PFSK-1 (cell line): ENCODE data around the gene GNAT2. TPM values are rescaled to one million over a fixed set of nuclear protein-coding genes. Genes with fewer than 3 reads are reported as not detected.
A peak's percentile ranks its signal among the peaks of the same experiment; 100 is the strongest.

ENCODE experiments used
- FOXP2 ChIP-seq: optimal IDR thresholded peaks from 2 replicates; pipeline ENCODE3; 2011; ENCODE audit warnings: borderline replicate concordance, control low read depth, inconsistent platforms; ENCODE audit not compliant: insufficient read depth; ENCODE audit errors: extremely low read length, extremely low read depth
- POLR2AphosphoS5 ChIP-seq: IDR thresholded peaks from 2 replicates; pipeline ENCODE4 v1.6.1; 2012; ENCODE audit warnings: low read depth, mild to moderate bottlenecking, control low read depth, low read length, moderate library complexity
- REST ChIP-seq, 2 experiments: IDR thresholded peaks; 2 replicates each; pipeline versions ENCODE4 v1.6.1 to v1.8.0; 2011 to 2012; ENCODE audit warnings: low read depth in 2 of 2, low read length in 2 of 2, control low read depth in 1 of 2, inconsistent platforms in 1 of 2, mild to moderate bottlenecking in 1 of 2, moderate library complexity in 1 of 2; ENCODE audit not compliant: insufficient read depth in 1 of 2
- SIN3A ChIP-seq: IDR thresholded peaks from 2 replicates; pipeline ENCODE4 v1.6.1; 2012; ENCODE audit warnings: mild to moderate bottlenecking, low read length, moderate library complexity, borderline replicate concordance; ENCODE audit not compliant: insufficient read depth
- TAF1 ChIP-seq: IDR thresholded peaks from 2 replicates; pipeline ENCODE4 v1.6.1; 2012; ENCODE audit warnings: low read length, control low read depth, borderline replicate concordance; ENCODE audit not compliant: insufficient read depth
- polyA plus RNA-seq: library from polyadenylated mRNA; unstranded; fragments of >200 nt; gene quantifications from one replicate; pipeline ENCODE4 v1.2.1, GENCODE V29; 2012; ENCODE audit warnings: low read depth, missing spikeins; ENCODE audit not compliant: insufficient read length

GNAT2 gene
- not detected for polyA plus RNA-seq

DNA sequence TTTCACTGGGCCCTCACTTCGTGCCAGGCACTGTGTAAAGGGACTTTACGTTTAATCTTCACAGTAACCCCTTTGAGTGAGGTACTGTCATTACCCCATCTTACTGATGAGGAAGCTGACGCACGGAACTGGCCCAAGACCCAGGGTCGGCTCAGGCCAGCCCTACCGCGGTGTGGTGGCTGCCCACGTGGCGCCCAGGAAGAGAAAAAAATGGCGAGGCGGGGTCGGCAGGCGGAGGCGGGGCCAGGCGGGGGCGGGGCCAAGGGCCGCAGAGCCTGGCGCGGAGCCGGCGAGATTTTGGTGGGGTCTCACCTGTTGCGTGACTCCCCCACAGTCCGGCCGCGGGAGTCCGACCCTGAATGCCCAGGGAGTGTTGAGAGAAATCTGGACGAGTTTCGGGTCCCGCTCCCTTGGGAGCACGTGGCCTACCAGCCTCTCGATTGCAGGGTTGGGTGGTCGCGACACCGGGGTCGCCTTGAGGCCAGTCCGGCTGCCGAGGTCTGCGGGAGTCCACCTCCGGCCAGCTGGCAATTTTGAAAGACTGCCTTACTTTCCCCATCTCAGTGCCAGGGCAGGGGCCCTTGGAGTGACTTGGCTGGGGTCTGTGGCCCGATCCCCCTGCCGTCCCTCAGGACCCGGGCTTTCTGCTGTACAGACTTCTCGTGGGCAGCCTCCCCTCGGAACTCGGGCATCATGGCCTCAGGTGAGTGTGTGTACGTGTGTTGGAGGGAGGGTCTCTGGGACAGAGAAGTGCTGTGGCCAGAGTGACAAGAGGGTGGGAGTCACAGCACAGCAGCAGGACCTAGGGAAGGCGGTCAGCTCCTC lies at the start of gene GNAT2, which contains the start of gene AMPD2:
GNAT2 (minus strand) TSS at position 41 of the 825 bp plus-strand sequence. CDS start 6,746 bp downstream, outside the sequence.
AMPD2 (plus strand) TSS at position 262 of the 825 bp plus-strand sequence. CDS start 1,339 bp downstream, outside the sequence.
- TF ChIP-seq TAF1 (peak; percentile 77; the same call in 1 of the 2 replicates), POLR2AphosphoS5 (peak; percentile 84), SIN3A (peak; percentile 84; the same call in 1 of the 2 replicates), REST (IDR thresholded peaks at IDR 0.05; ENCODE audit: insufficient read depth in 1 of 2, low read depth in 2 of 2, low read length in 2 of 2) (peak in 1 of 2 experiments; percentile 59; a peak in 2 of 4 replicates), FOXP2 (peak; percentile 46)

GRCh38 chr1:109668123-109668775 lies 48.8 kb upstream of the GNAT2 start:
- no peak for TF ChIP-seq REST (IDR thresholded peaks at IDR 0.05; ENCODE audit: insufficient read depth in 1 of 2, low read depth in 2 of 2, low read length in 2 of 2)
- TF ChIP-seq FOXP2 = no peak
- no peak for TF ChIP-seq TAF1
- TF ChIP-seq POLR2AphosphoS5 = no peak
- TF ChIP-seq SIN3A = no peak

DNA sequence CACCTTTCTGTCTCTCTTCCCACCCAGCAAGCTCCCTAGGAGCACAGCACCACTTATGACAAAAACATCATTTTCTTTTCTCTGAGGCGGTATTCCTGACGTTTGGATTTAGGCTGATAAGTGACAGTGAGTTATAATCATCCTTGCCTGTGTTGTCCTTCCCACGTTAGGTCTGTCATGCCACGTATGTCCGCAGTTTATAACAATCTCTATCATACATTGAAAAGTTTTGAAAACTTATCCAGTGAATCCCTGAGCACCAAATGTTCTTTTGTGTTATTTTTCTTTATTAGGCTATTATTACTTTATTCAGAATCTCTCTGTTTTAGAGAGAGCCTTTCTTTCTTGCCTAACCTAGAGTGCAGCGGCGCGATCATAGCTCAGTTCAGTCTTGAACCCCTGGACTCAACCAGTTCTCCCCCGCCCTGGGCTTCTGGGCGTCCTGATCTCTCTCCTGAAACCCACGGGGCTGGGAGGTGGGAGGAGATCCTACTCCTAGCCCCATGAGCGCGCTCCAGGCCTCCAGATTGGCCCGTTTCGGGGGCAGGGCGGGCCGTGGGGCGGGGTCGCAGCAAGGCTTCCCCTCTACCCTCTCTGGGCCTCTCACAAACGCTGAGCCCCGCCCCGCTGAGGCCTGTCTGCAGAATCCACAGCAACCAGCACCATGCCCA lies 48.2 kb upstream of the GNAT2 start, which contains the start of gene GSTM2:
GSTM2 (plus strand) TSS at position 606 of the 671 bp plus-strand sequence; CDS start at position 665, 59 bp downstream.
- TF ChIP-seq TAF1 (no peak), REST (IDR thresholded peaks at IDR 0.05; ENCODE audit: insufficient read depth in 1 of 2, low read depth in 2 of 2, low read length in 2 of 2) (no peak), SIN3A (no peak), FOXP2 (no peak), POLR2AphosphoS5 (no peak)

DNA sequence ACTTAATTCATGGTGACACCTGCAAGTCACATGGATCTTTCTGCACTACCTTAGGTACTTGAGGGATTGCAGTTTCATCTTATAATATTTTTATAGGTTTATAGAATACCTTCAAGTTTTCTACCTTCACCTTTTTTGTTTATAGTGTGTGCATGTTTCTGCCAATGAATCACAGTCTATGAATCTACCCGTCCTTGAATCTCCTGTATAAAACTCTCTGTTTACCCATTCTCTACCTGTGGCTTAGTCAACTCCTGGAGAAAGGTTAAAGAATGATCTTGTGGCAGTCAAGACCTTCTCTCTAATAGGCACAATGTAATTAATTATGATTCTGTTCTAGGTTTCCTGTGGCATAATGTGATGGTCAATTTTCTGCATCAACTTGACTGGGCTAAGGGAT lies 45.3 kb upstream of the GNAT2 start:
- TF ChIP-seq FOXP2 (no peak), POLR2AphosphoS5 (no peak), SIN3A (no peak), REST (IDR thresholded peaks at IDR 0.05; ENCODE audit: insufficient read depth in 1 of 2, low read depth in 2 of 2, low read length in 2 of 2) (no peak), TAF1 (no peak)
